Prostate gland (tissue), 2 donors: ENCODE measurements around the gene RABL2B. TPM values are rescaled to one million over a fixed set of nuclear protein-coding genes. Genes with fewer than 3 reads are reported as not detected.

Experiments
- DNase-seq: peaks from one replicate; pipeline ENCODE4 v3.0.0-alpha.2; 2019; ENCODE audit warnings: low spot score
- H3K27ac ChIP-seq, 2 donors: fragments of 200-600 bp; sonication (generic); 2 replicates each; pipeline ENCODE4 v1.5.1; 2017 to 2019
- H3K27me3 ChIP-seq: fragments of 200-600 bp; sonication (generic); replicated peaks from 2 replicates; pipeline ENCODE4 v1.5.1; 2019; ENCODE audit not compliant: insufficient read depth
- H3K36me3 ChIP-seq, 2 donors: fragments of 200-600 bp; sonication (generic); 1 replicate in 1 of 2; 2 replicates in 1 of 2; pipeline versions ENCODE4 v1.5.1 to v1.8.1; 2017 to 2019
- H3K4me1 ChIP-seq: fragments of 200-600 bp; sonication (generic); replicated peaks from 2 replicates; pipeline ENCODE4 v1.5.1; 2019
- H3K4me3 ChIP-seq, 2 donors: fragments of 200-600 bp; sonication (generic); 2 replicates each; pipeline ENCODE4 v1.5.1; 2017 to 2019
- H3K9me3 ChIP-seq: fragments of 200-600 bp; sonication (generic); 2 replicates; pipeline ENCODE4 v1.5.1; 2017
- POLR2A ChIP-seq: fragments of 450-650 bp; IDR thresholded peaks from one replicate; pipeline ENCODE4 v1.6.1; 2016; ENCODE audit warnings: antibody characterized with exemption, mild to moderate bottlenecking
- POLR2AphosphoS5 ChIP-seq: sonication (generic); formaldehyde crosslinking; IDR thresholded peaks from one replicate; pipeline ENCODE4 v1.6.1; 2017; ENCODE audit warnings: antibody characterized with exemption
- WGBS: methylation state at CpG from one replicate; pipeline ENCODE4 v1.1.5; 2018; 5-methylcytosine and 5-hydroxymethylcytosine counted together
- intact Hi-C: fragments of 100-400 bp; cut with DNase I; formaldehyde crosslinking; loops from one replicate; pipeline ENCODE4 v1.14.2; 2022
- total RNA-seq, 2 donors: library from RNA; depleted of rRNA; stranded (reverse); fragments of >200 nt; gene quantifications; one replicate each; pipeline ENCODE4 v1.1.0, GENCODE V29; 2016
- TF ChIP-seq, protein P1 (sequence below), 4 experiments: fragments of 200-600 bp in 2 of 4; fragments of 450-650 bp in 2 of 4; sonication (generic) in 2 of 4; IDR thresholded peaks; 1 replicate in 3 of 4; 2 replicates in 1 of 4; pipeline ENCODE4 v1.5.1; 2016 to 2019; ENCODE audit warnings: antibody characterized with exemption in 4 of 4, mild to moderate bottlenecking in 2 of 4, moderate library complexity in 2 of 4

RABL2B gene
- total RNA-seq, 2 donors from 2014 or later: 23.0 to 31.7 TPM

DNA sequence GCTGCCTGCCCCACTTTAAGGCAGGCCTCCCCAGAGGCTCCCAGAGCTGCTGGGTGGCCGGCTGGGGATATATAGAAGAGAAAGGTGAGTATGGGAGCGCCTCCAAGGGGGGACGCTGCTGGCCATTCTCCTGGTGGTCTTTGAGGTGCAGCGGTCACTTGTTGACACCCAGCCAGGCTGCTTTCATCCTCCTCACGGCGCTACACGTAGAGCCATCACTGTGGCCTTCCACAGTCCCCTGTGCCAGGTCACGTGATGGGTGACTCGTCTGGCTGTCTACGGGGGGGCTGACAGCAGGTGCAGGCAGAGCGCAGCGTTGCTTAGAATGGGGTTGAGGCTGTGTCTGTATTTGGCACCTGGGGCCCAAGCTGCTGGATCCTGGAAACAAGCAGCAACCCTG, 43.5 kb downstream of the RABL2B start:
- H3K36me3 ChIP-seq: no peaks in the 10 kb centered on the region
- intact Hi-C loops: no loop called here
- no peaks in the 10 kb centered on the region for H3K9me3 ChIP-seq
- no peak overlapping the region for H3K27ac ChIP-seq
- no peak for DNase-seq
- H3K4me3 ChIP-seq: no peak overlapping the region
- no peak for TF ChIP-seq POLR2AphosphoS5
- TF ChIP-seq, protein P1, sequence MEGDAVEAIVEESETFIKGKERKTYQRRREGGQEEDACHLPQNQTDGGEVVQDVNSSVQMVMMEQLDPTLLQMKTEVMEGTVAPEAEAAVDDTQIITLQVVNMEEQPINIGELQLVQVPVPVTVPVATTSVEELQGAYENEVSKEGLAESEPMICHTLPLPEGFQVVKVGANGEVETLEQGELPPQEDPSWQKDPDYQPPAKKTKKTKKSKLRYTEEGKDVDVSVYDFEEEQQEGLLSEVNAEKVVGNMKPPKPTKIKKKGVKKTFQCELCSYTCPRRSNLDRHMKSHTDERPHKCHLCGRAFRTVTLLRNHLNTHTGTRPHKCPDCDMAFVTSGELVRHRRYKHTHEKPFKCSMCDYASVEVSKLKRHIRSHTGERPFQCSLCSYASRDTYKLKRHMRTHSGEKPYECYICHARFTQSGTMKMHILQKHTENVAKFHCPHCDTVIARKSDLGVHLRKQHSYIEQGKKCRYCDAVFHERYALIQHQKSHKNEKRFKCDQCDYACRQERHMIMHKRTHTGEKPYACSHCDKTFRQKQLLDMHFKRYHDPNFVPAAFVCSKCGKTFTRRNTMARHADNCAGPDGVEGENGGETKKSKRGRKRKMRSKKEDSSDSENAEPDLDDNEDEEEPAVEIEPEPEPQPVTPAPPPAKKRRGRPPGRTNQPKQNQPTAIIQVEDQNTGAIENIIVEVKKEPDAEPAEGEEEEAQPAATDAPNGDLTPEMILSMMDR (IDR thresholded peaks at IDR 0.05): no peak
- no peak for TF ChIP-seq POLR2A
- no peaks in the 10 kb centered on the region for H3K27me3 ChIP-seq
- no peaks in the 10 kb centered on the region for H3K4me1 ChIP-seq
- 80% methylated on average over 12 of the region's 12 CpGs for WGBS

DNA sequence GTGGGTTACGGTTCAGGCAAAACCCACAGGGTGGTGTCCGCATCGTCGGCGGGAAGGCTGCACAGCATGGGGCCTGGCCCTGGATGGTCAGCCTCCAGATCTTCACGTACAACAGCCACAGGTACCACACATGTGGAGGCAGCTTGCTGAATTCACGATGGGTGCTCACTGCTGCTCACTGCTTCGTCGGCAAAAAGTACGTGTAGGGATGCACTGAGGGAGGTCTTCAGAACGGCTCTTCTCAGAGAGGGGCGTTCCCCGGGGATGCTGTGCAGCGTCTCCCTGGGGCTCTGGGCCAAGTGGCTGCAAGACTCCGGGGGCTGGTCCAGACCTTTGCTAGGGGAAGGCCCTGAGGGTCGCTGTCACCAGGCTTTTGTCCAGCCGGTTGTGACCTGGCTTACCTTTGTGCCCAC, 44.2 kb downstream of the RABL2B start:
- 69% methylated on average over 17 of the region's 17 CpGs for WGBS
- Histone ChIP-seq H3K4me3 (no peak overlapping the region), H3K4me1 (no peaks in the 10 kb centered on the region), H3K27me3 (no peaks in the 10 kb centered on the region), H3K9me3 (no peaks in the 10 kb centered on the region), H3K27ac (no peak overlapping the region), H3K36me3 (no peaks in the 10 kb centered on the region)
- TF ChIP-seq, protein P1 (IDR thresholded peaks at IDR 0.05): no peak
- TF ChIP-seq POLR2AphosphoS5: no peak
- TF ChIP-seq POLR2A: no peak
- no peak for DNase-seq
- intact Hi-C loops: no loop called here

DNA sequence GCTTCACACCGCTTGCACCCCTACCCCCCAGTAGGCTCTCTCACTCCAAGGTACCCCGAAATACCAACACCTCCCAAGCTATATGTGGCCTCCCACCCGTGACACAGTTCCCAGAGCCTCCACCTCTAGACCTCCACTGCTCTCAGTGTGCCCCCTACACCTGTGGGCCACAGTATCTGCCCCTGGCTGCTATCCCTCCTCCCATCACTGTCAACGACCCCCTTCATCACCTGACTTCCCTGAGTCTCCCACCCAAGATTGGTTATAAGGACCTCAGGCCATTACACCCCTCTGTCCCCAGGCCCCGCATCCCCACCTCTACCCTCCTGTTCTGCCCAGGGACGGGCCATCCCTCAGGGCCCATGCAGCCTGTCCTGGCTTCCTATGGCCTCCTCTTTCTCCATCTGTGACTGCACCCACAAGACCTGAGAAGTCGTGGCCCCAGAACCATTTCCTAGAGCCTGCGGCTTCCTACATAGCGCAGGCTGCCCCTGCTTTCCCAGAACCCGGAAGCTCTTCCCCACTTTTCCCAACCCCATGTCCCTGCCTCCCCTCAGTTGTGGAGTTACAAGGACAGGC, 44.7 kb downstream of the RABL2B start:
- 89% methylated on average over 10 of the region's 10 CpGs for WGBS
- no peak for TF ChIP-seq POLR2AphosphoS5
- TF ChIP-seq POLR2A: no peak
- peak; percentile 2 for DNase-seq

DNA sequence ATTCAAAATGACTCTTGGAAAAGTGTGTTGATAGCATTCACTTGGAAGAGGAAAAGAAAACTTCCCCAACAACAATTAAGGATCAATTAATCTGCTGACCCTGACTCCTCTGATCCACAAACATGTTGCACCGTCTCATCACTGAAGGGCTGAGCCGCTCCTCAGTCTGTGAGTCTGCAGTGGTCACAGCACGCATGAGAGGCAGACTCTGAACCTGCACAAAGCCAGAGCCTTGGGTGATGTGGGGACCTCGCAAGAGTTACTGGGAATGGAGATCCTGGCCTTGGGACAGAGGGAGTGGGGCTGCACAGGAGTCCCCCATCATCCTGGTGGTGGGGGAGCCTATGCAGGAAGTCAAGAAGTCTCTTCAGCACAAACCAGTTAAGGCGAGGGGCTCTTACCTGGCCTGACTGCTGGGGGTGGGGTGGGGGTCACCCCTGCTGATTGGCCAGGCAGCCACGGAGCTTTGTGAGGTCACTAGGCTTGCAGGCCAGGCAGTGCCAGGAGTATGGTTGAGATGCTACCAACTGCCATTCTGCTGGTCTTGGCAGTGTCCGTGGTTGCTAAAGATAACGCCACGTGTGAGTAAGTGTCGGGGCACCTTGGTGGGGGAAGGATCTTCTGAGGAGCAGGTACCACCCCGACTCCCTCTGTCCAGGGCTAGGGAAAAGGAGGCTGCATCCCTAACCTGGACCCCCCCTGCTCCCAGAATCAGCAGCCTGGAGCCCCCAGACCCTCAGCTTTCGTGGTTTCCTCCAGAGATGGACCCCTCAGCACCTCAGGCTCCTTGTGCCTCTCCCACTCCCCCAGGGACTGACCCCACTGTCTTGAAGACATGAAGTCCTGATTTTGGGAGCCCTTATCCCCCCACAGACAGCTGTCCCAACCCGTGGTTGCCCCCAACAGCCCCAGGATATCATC, 45.4 kb downstream of the RABL2B start, which contains the start of gene ACR:
TSS of gene ACR (plus strand) at position 477 of the 921 bp plus-strand sequence. CDS start at position 509, 32 bp downstream.
- intact Hi-C loops: no loop called here

More for the DNA sequence above, 44.7 kb downstream of the RABL2B start:
- no peaks in the 10 kb centered on the region for H3K9me3 ChIP-seq
- no peaks in the 10 kb centered on the region for H3K4me1 ChIP-seq
- no peaks in the 10 kb centered on the region for H3K27me3 ChIP-seq
- no peak overlapping the region for H3K27ac ChIP-seq
- no peaks in the 10 kb centered on the region for H3K36me3 ChIP-seq
- intact Hi-C loops: no loop called here
- no peak overlapping the region for H3K4me3 ChIP-seq

DNA sequence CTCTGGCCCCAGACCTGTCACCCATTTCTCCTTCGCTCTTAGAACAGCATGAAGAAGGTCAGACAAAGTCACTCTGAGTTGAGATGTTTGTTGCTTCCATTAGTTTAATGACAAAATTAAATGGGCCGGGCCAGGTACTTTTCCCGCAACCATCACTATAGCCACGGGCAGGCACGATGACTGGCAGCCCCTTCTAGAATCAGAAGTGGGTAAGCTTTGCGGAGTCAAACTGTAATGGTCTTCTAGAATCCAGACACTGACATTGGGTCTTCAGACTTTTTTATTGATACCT, 47.8 kb downstream of the RABL2B start:
- DNase-seq: no peak

More for the DNA sequence above, 45.4 kb downstream of the RABL2B start, which contains the start of gene ACR:
- H3K27ac ChIP-seq: no peak within 1 kb of the TSS
- no peaks in the 10 kb centered on the region for H3K4me1 ChIP-seq
- peak; percentile 3 for DNase-seq
- WGBS: 87% methylated on average over 12 of the region's 13 CpGs
- H3K36me3 ChIP-seq: no peaks in the 10 kb centered on the region
- H3K27me3 ChIP-seq: no peaks in the 10 kb centered on the region
- no peaks in the 10 kb centered on the region for H3K9me3 ChIP-seq
- no peak within 1 kb of the TSS for H3K4me3 ChIP-seq
- TF ChIP-seq, protein P1 (IDR thresholded peaks at IDR 0.05): no peak
- TF ChIP-seq POLR2AphosphoS5 (no peak), POLR2A (no peak)

More for the DNA sequence above, 47.8 kb downstream of the RABL2B start:
- no peak overlapping the region for H3K4me3 ChIP-seq
- no peaks in the 10 kb centered on the region for H3K4me1 ChIP-seq
- H3K27ac ChIP-seq: no peak overlapping the region
- TF ChIP-seq POLR2A (no peak), POLR2AphosphoS5 (no peak)
- TF ChIP-seq, protein P1 (IDR thresholded peaks at IDR 0.05): no peak
- H3K36me3 ChIP-seq: no peaks in the 10 kb centered on the region
- intact Hi-C loops: no loop called here
- no peaks in the 10 kb centered on the region for H3K27me3 ChIP-seq
- WGBS: 84% methylated on average over 6 of the region's 6 CpGs
- no peaks in the 10 kb centered on the region for H3K9me3 ChIP-seq
